Stimulated activated CD4-positive, alpha-beta T cell treated with anti-CD3 and anti-CD28 coated beads, Interleukin-2, amount 100 ng/mL, for 48 hours (primary cell): ENCODE measurements around the gene IFT25.
"Not testable (repeated sequence)": the region's sequence is repeated elsewhere in the genome, so short reads cannot be mapped to it uniquely, and the experiment has no call there.

Experiments
- DNase-seq, 2 donors: peaks; one replicate each; pipeline ENCODE4 v3.0.0-alpha.2; 2020

IFT25 gene

GRCh38 chr1:53945433-53946251 is at the start of gene IFT25:
Gene IFT25 (minus strand): TSS chr1:53945699. CDS start chr1:53940082, 5,617 bp downstream.
- peak; percentile 98 to 100 for DNase-seq

GRCh38 chr1:53994516-53994915 is 49.0 kb upstream of the IFT25 start:
- not testable (repeated sequence) for DNase-seq

GRCh38 chr1:53992085-53992874 is 46.8 kb upstream of the IFT25 start:
- no peak for DNase-seq

- no peak for DNase-seq
Measured at GRCh38 chr1:53987880-53988279, 42.4 kb upstream of the IFT25 start.

GRCh38 chr1:53986458-53986857 is 41.0 kb upstream of the IFT25 start:
- no peak for DNase-seq

GRCh38 chr1:53984726-53985125 is 39.2 kb upstream of the IFT25 start:
- no peak for DNase-seq

GRCh38 chr1:53982763-53983104 is 37.2 kb upstream of the IFT25 start:
- DNase-seq, result no peak

GRCh38 chr1:53982034-53982762 is 36.7 kb upstream of the IFT25 start:
- DNase-seq, result no peak

GRCh38 chr1:53981220-53981619 is 35.7 kb upstream of the IFT25 start:
- no peak for DNase-seq

- DNase-seq, result no peak
Measured at GRCh38 chr1:53979712-53980450, 34.4 kb upstream of the IFT25 start.

GRCh38 chr1:53975861-53976260 is 30.4 kb upstream of the IFT25 start:
- DNase-seq, result no peak

- no peak for DNase-seq
Measured at GRCh38 chr1:53971718-53972117, 26.2 kb upstream of the IFT25 start.

- DNase-seq, result not testable (repeated sequence)
Measured at GRCh38 chr1:53969323-53969722, 23.8 kb upstream of the IFT25 start.

GRCh38 chr1:53968125-53968513 is 22.6 kb upstream of the IFT25 start:
- DNase-seq, result no peak

GRCh38 chr1:53967409-53968124 is 22.1 kb upstream of the IFT25 start:
- no peak for DNase-seq

GRCh38 chr1:53966794-53967193 is 21.3 kb upstream of the IFT25 start:
- no peak for DNase-seq

GRCh38 chr1:53964109-53964508 is 18.6 kb upstream of the IFT25 start:
- DNase-seq, result no peak

- DNase-seq, result no peak
Measured at GRCh38 chr1:53963460-53963859, 18.0 kb upstream of the IFT25 start.

GRCh38 chr1:53962395-53962794 is 16.9 kb upstream of the IFT25 start:
- no peak for DNase-seq

GRCh38 chr1:53959664-53960250 is 14.3 kb upstream of the IFT25 start:
- DNase-seq, result no peak

- DNase-seq, result no peak
Measured at GRCh38 chr1:53957194-53957818, 11.8 kb upstream of the IFT25 start.
